22Rv1 (cell line): Measurements from ENCODE around the gene FOXP1.
A peak's percentile ranks its signal among the peaks of the same experiment; 100 is the strongest.

ENCODE experiments used
- H3K27ac ChIP-seq: fragments of 450-650 bp; 2 replicates; pipeline ENCODE4 v1.5.1; 2017
- ZFX ChIP-seq: fragments of 450-650 bp; IDR thresholded peaks from 2 replicates; pipeline ENCODE4 v1.6.1; 2017; ENCODE audit warnings: antibody characterized with exemption, borderline replicate concordance
- TF ChIP-seq, protein P1 (sequence below): fragments of 450-650 bp; IDR thresholded peaks from 2 replicates; pipeline ENCODE4 v1.5.1; 2017; ENCODE audit warnings: mild to moderate bottlenecking

The FOXP1 gene

DNA sequence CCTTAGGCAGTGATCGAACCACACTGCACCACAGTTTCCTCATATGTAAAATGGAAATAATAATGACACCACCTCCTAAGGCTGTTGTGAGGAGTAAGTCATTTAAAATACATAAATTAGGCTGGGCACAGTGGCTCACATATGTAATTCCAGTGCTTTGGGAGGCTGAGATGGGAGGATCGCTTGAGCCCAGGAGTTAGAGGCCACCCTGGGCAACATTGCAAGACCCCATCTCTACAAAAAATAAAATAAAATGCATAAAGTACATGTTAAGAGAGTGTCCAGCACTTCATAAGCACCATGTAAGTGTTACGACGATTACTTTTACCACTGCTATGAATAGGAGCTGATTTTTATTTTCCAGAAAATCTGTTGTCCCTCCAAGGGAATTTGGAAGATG is 440.0 kb downstream of the FOXP1 start:
- TF ChIP-seq, protein P1, sequence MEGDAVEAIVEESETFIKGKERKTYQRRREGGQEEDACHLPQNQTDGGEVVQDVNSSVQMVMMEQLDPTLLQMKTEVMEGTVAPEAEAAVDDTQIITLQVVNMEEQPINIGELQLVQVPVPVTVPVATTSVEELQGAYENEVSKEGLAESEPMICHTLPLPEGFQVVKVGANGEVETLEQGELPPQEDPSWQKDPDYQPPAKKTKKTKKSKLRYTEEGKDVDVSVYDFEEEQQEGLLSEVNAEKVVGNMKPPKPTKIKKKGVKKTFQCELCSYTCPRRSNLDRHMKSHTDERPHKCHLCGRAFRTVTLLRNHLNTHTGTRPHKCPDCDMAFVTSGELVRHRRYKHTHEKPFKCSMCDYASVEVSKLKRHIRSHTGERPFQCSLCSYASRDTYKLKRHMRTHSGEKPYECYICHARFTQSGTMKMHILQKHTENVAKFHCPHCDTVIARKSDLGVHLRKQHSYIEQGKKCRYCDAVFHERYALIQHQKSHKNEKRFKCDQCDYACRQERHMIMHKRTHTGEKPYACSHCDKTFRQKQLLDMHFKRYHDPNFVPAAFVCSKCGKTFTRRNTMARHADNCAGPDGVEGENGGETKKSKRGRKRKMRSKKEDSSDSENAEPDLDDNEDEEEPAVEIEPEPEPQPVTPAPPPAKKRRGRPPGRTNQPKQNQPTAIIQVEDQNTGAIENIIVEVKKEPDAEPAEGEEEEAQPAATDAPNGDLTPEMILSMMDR: no peak
- TF ChIP-seq ZFX: no peak
- no peak overlapping the region for H3K27ac ChIP-seq

- peak overlapping the region; percentile 73 for H3K27ac ChIP-seq
- TF ChIP-seq, protein P1: no peak
- no peak for TF ChIP-seq ZFX
Observed at GRCh38 chr3:71142441-71143161, 440.9 kb downstream of the FOXP1 start.

- TF ChIP-seq ZFX: no peak
- TF ChIP-seq, protein P1: no peak
- H3K27ac ChIP-seq: peak overlapping the region; percentile 73
Observed at GRCh38 chr3:71140477-71140876, 443.1 kb downstream of the FOXP1 start.

GRCh38 chr3:71139496-71139895 is 444.0 kb downstream of the FOXP1 start:
- H3K27ac ChIP-seq: no peak overlapping the region
- TF ChIP-seq, protein P1: no peak
- TF ChIP-seq ZFX: no peak

GRCh38 chr3:71138410-71138809 is 445.1 kb downstream of the FOXP1 start:
- TF ChIP-seq ZFX: no peak
- TF ChIP-seq, protein P1: no peak
- no peak overlapping the region for H3K27ac ChIP-seq

DNA sequence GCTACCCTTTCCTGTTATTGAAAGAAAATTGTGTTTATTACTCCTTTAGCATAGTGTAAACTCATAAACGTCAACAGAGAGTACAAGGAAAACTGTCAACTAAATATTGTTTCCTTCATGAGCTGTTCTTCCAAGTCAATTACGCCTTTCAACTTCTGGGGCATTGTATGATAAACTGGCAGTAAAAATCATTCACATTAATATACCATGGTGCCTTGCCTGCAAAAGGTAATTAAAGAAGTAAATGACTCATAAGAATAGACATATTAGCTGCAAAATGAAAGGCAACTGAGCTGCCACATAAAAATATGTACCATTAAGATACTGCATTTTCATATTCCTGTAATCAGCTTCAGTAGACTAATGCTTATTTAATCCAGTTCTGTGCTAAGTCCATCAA is 447.3 kb downstream of the FOXP1 start:
- H3K27ac ChIP-seq: no peak overlapping the region
- TF ChIP-seq ZFX: no peak
- TF ChIP-seq, protein P1: no peak

DNA sequence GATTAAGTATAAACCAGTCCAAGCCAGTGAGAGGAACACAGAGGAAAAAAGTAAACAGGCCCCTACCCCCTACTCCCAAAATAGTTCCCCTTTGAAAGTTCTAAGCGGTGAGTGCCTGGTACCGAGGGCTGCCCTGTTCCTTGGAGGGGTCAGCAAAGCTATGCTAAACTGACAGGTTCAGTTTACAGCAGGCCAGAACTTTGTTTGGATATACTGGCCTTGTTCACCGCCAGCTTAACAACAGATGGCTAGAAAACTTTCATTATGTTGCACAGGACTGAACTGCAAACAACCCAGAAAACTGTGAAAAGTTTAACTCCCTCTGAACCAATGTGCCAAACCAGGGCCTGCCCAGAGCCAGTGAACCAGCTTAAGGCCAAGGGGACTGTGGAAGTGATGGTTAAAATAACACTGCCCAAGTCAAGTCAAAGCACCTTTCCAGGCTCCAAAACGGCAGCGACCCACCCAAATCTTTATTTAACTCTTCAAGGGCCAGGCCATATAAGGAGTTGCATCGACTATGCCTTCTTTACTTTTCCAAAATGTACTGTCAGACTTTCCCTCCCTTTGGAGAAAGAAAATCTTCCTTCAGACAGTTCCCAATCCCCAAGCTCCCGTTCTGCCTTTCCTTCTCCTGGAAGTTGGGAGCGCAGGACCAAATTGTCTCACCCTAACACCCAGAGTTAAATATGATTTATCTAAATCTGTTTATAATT is 448.0 kb downstream of the FOXP1 start:
- H3K27ac ChIP-seq: peak overlapping the region; percentile 95
- TF ChIP-seq ZFX: no peak
- TF ChIP-seq, protein P1: no peak
